Stomach (tissue), 9 donors: Measurements from ENCODE around the gene CAMK2A. TPM values are rescaled to one million over a fixed set of nuclear protein-coding genes. Genes with fewer than 3 reads are reported as not detected.

ENCODE experiments used
- DNase-seq, 2 donors: peaks; one replicate each; pipeline versions ENCODE4 v3.0.0 to v3.0.0-alpha.2; 2013 to 2019
- H3K27ac ChIP-seq, 5 donors: fragments of 200-600 bp in 4 of 5; sonication (generic) in 4 of 5; one replicate each; pipeline ENCODE4 v1.5.1; 2013 to 2019; ENCODE audit warnings: mild to moderate bottlenecking in 1 of 5, moderate library complexity in 1 of 5
- H3K27me3 ChIP-seq, 3 donors: fragments of 200-600 bp; sonication (generic); one replicate each; pipeline ENCODE4 v1.5.1; 2017 to 2019; ENCODE audit warnings: mixed run types in 1 of 3
- H3K36me3 ChIP-seq, 4 donors: fragments of 200-600 bp; sonication (generic); 1 replicate in 3 of 4; 2 replicates in 1 of 4; pipeline ENCODE4 v1.5.1; 2016 to 2019
- H3K4me1 ChIP-seq, 4 donors: fragments of 200-600 bp; sonication (generic); one replicate each; pipeline ENCODE4 v1.5.1; 2016 to 2019
- H3K4me3 ChIP-seq, 4 donors: fragments of 200-600 bp; sonication (generic) in 3 of 4; one replicate each; pipeline ENCODE4 v1.5.1; 2016 to 2019; ENCODE audit warnings: mild to moderate bottlenecking in 1 of 4
- H3K9me3 ChIP-seq, 4 donors: fragments of 200-600 bp; sonication (generic); one replicate each; pipeline ENCODE4 v1.5.1; 2016 to 2019
- EP300 ChIP-seq: sonication (generic); formaldehyde crosslinking; IDR thresholded peaks from one replicate; pipeline ENCODE4 v1.6.1; 2017; ENCODE audit warnings: antibody characterized with exemption
- POLR2A ChIP-seq, 4 donors: fragments of 450-650 bp; IDR thresholded peaks; one replicate each; pipeline ENCODE4 v1.6.1; 2016; ENCODE audit warnings: antibody characterized with exemption in 4 of 4, control low read depth in 2 of 4, mild to moderate bottlenecking in 1 of 4, moderate library complexity in 1 of 4
- POLR2AphosphoS5 ChIP-seq, 3 donors: sonication (generic); formaldehyde crosslinking; IDR thresholded peaks; one replicate each; pipeline ENCODE4 v1.6.1; 2016; ENCODE audit warnings: antibody characterized with exemption in 3 of 3
- WGBS, 5 donors: extraction: QIAGEN DNeasy Blood & Tissue Kit in 3 of 5; methylation state at CpG; one replicate each; pipeline versions ENCODE4 v1.1.5 to v1.1.7; 2013 to 2018; 5-methylcytosine and 5-hydroxymethylcytosine counted together
- intact Hi-C: fragments of 100-400 bp; cut with DNase I; formaldehyde crosslinking; loops from one replicate; pipeline ENCODE4 v1.15.1; 2023; ENCODE audit warnings: low total_unique reads
- polyA plus RNA-seq, 3 donors: library from polyadenylated mRNA; stranded (reverse); fragments of 200-250 nt; gene quantifications; one replicate each; pipeline ENCODE4 v1.2.3, GENCODE V29; 2013
- total RNA-seq, 5 donors: library from RNA; depleted of rRNA; stranded (reverse); fragments of >200 nt; gene quantifications; one replicate each; pipeline versions ENCODE4 v1.1.0 to v1.2.3, GENCODE V29; 2014 to 2016
- TF ChIP-seq, protein P1 (sequence below), 7 experiments: fragments of 450-650 bp in 4 of 7; fragments of 200-600 bp in 3 of 7; sonication (generic) in 3 of 7; IDR thresholded peaks; one replicate each; pipeline ENCODE4 v1.5.1; 2016 to 2019; ENCODE audit warnings: antibody characterized with exemption in 7 of 7, control low read depth in 2 of 7, mild to moderate bottlenecking in 1 of 7
- donor health status: healthy with polysubstance abuse.
- donor health status: Bipolar disorder and iron deficiency.
- donor health status: healthy.

The CAMK2A gene
- total and polyA plus RNA-seq, 8 donors, result 0.06 to 18.3 (median 0.63) TPM; not detected in 2

DNA sequence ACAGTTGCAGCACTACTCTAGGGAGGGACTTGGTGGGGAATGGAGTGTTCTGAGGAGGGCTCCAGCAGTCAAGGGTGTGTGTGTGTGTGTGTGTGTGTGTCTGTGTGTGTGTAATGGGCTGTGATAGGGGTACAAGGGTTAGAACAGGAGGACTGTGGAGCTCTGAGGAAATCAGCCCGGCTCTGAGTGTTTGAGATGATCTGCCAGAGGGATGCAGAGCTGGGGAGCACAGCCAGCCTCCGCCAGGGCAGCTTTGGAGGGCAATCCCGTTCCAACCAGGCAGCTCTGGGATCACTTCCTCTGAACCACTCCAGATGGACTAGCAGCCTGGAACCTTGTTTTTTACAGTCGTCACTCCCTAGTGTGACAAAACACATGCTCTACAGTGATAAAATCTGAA lies 102.7 kb downstream of the CAMK2A start:
- no peak for DNase-seq
- TF ChIP-seq POLR2AphosphoS5 (IDR thresholded peaks at IDR 0.05), result no peak
- TF ChIP-seq EP300, result no peak
- TF ChIP-seq, protein P1, sequence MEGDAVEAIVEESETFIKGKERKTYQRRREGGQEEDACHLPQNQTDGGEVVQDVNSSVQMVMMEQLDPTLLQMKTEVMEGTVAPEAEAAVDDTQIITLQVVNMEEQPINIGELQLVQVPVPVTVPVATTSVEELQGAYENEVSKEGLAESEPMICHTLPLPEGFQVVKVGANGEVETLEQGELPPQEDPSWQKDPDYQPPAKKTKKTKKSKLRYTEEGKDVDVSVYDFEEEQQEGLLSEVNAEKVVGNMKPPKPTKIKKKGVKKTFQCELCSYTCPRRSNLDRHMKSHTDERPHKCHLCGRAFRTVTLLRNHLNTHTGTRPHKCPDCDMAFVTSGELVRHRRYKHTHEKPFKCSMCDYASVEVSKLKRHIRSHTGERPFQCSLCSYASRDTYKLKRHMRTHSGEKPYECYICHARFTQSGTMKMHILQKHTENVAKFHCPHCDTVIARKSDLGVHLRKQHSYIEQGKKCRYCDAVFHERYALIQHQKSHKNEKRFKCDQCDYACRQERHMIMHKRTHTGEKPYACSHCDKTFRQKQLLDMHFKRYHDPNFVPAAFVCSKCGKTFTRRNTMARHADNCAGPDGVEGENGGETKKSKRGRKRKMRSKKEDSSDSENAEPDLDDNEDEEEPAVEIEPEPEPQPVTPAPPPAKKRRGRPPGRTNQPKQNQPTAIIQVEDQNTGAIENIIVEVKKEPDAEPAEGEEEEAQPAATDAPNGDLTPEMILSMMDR (IDR thresholded peaks at IDR 0.05), result no peak
- TF ChIP-seq POLR2A (IDR thresholded peaks at IDR 0.05), result no peak
- Histone ChIP-seq H3K4me1 (peaks cover 0 to 25% (median 11%) of the 10 kb centered on the region in 4 donors), H3K36me3 (no peaks in the 10 kb centered on the region), H3K27ac (no peak overlapping the region), H3K9me3 (no peaks in the 10 kb centered on the region), H3K27me3 (peaks cover 9 to 40% (median 31%) of the 10 kb centered on the region in 3 donors), H3K4me3 (no peak overlapping the region)
- 59 to 80% (median 80%) methylated on average over 4 of the region's 4 CpGs for whole genome bisulfite sequencing, 5 donors
- intact Hi-C loops, result no loop called here

DNA sequence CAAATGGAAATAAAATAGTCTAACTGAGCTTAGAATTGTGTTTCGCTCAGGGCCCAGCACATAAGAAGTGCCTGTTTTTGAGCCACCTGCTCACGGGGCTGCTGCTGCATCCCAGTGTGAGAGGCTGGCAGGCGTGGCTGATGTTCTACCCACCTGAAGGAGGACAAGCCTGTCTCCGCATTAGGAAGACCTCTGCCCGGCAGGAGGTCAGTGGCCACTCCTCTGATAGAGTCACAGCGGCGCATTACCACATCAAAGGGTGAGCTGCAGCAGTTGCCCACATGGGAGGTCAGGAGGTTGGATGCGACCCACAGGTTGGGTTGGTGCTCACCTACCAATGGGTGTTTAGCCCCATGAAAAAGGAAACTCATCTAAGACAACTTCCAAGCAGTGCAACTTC lies 103.4 kb downstream of the CAMK2A start:
- Histone ChIP-seq H3K4me3 (no peak overlapping the region), H3K4me1 (peaks cover 0 to 32% (median 15%) of the 10 kb centered on the region in 4 donors), H3K36me3 (no peaks in the 10 kb centered on the region), H3K9me3 (no peaks in the 10 kb centered on the region), H3K27ac (no peak overlapping the region), H3K27me3 (peaks cover 9 to 32% (median 29%) of the 10 kb centered on the region in 3 donors)
- DNase-seq, result no peak
- TF ChIP-seq, protein P1 (IDR thresholded peaks at IDR 0.05), result no peak
- no peak for TF ChIP-seq POLR2A (IDR thresholded peaks at IDR 0.05)
- no peak for TF ChIP-seq EP300
- TF ChIP-seq POLR2AphosphoS5 (IDR thresholded peaks at IDR 0.05), result no peak
- intact Hi-C loops, result no loop called here
- WGBS, 5 donors, result 90 to 98% (median 95%) methylated on average over 6 to 8 of the region's 8 CpGs

DNA sequence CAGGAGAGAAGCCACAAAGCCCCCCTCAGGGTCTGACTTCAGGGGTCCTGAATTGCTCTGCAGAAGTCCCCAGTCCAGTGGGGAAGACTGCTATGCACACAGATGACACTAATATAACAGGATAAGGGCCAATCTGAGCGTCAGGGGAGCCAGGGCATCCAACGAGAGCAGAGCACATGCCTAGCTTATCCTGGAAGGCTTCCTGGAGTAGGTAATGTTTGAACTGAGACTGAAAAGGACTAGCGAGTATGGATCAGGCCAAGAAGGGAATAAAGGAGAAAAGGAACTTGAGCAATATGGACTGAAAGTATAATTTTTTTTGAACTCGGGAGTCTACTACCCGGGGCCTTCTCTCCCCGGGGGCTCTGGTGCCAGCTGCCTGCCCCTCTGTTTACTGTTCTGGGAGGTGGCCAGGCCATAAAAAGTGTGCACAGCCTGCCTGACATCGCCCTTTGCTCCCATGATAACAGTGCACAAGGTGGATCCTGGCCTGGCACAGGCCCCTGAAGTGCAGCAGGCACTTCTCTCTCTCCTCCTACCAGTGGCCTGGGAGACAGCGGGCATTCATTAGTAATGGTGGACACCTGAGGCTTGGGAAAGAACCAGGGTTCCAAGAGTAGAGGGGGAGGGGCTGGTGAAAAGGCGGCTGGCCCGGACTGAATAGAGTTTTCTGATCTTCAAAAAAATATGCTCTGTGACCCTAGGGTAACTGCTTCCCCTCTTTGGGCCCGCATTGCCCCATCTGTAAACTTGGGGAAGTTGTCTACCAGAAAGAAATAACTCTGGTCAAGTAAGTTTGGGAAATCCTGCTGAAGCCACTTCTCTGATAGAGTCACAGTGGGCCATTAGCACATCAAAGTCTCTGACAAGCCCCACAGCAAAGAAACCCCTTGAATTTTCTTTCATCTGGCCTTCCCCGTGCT lies 104.3 kb downstream of the CAMK2A start:
- Histone ChIP-seq H3K9me3 (no peaks in the 10 kb centered on the region), H3K4me1 (peaks cover 0 to 40% (median 19%) of the 10 kb centered on the region in 4 donors), H3K36me3 (no peaks in the 10 kb centered on the region), H3K27ac (no peak overlapping the region), H3K27me3 (peaks cover 4 to 23% (median 21%) of the 10 kb centered on the region in 3 donors), H3K4me3 (no peak overlapping the region)
- TF ChIP-seq EP300 (no peak), POLR2A (IDR thresholded peaks at IDR 0.05) (no peak), POLR2AphosphoS5 (IDR thresholded peaks at IDR 0.05) (no peak)
- TF ChIP-seq, protein P1 (IDR thresholded peaks at IDR 0.05), result no peak
- peak; percentile 38 to 65 for DNase-seq
- WGBS, 5 donors, result 46 to 57% (median 54%) methylated on average over 12 of the region's 12 CpGs
- intact Hi-C loops, result no loop called here

DNA sequence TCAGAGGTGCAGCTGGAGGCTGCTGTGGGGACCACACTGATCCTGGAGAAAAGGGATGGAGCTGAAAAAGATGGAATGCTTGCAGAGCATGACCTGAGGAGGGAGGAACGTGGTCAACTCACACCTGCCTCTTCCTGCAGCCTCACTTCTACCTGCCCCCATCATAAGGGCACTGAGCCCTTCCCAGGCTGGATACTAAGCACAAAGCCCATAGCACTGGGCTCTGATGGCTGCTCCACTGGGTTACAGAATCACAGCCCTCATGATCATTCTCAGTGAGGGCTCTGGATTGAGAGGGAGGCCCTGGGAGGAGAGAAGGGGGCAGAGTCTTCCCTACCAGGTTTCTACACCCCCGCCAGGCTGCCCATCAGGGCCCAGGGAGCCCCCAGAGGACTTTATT lies 105.6 kb downstream of the CAMK2A start:
- 64 to 81% (median 79%) methylated on average over 2 of the region's 2 CpGs for WGBS, 5 donors
- no peaks in the 10 kb centered on the region for H3K36me3 ChIP-seq
- H3K4me1 ChIP-seq, result peaks cover 0 to 41% (median 13%) of the 10 kb centered on the region in 4 donors
- no peak overlapping the region for H3K4me3 ChIP-seq
- no peak for DNase-seq
- TF ChIP-seq POLR2A (IDR thresholded peaks at IDR 0.05) (no peak), POLR2AphosphoS5 (IDR thresholded peaks at IDR 0.05) (no peak), EP300 (no peak)
- TF ChIP-seq, protein P1 (IDR thresholded peaks at IDR 0.05), result no peak
- H3K27ac ChIP-seq, result no peak overlapping the region
- H3K27me3 ChIP-seq, result peaks cover 0 to 11% (median 8%) of the 10 kb centered on the region in 3 donors
- no peaks in the 10 kb centered on the region for H3K9me3 ChIP-seq
- intact Hi-C loops, result no loop called here
